NCI-H2171 (cell line): Measurements from ENCODE around the gene OR1F1.

Source experiments
- DNase-seq: peaks from one replicate; lab custom pipeline; 2025; lab: John Stamatoyannopoulos, UW

The OR1F1 gene

DNA sequence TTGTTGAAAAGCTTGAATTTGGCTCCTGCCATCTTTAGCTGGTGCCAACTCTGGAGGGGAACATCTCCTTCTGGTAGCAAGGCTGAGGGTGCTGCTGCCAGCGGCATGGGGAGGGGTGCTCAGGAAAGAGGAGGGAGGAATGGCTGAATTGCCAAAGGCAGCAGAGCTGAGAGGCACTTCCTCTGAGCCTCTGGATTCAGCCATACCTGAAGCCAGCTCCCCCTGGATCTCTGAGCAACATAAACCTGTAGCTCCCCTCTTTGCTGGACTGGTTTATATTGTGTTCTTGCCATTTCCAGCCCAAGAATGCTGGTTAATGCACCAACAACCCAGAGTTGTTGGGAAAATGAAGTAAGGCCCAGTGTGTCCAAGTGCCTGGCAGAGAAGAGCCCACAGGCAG lies 61.0 kb downstream of the OR1F1 start:
- no peak for DNase-seq

DNA sequence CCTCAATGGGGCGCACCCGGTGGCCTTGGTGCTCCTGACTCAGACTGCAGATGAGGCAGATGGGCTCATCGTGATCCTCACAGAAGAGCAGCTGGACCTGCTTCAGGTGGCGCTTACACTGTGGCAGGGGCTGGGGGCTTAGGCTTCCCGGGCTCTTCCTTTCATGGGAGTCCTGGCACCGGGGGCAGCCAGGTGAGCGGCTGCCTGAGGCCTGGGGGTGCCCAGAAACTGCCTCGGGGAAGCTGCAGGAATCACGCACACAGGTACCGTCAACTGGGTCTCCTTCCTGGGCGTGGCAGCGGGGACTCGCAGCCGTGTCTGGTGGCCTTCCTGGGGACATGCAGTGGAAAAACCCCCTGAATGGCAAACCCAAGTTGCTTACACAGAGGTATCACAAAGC lies 61.4 kb downstream of the OR1F1 start:
- DNase-seq: no peak

DNA sequence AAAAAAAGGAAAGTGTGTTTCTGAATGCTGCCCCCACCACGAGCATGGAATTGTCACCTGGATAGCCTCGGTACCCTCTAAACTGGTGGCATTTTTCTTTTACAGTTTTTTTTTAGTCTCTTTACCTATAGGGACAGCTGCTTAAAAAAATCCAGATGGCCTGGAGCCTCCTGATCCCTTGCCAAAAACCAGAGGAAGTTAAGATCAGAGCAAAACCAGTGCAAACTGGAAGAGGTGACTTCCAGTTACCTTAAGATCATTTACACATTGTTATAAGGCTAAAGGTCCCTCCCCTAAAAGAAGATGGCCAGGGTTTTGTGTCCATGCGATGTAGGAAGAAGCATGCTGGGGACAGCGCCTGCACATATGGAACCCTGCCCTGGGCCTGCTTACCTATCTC lies 65.0 kb downstream of the OR1F1 start:
- no peak for DNase-seq

DNA sequence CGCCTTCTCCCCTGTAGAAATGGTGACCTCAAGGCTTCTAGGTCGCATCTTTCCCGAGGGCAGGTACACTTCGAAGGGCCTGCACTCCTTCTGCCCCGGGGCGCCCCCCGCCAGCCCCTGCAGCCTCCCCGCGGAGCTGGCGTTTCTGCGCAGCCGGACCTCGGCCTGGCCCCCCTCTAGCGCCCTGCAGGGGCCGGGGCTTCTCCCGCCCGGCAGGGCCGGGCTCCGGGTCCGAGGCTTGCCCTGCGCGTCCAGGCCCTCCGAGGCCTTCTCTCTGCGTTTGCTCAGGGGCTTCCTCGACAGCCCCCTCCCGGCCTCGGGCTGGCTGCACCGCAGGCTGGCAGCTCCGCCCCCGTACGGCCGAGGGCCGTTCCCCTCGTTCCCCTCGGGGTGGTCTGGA lies 66.3 kb downstream of the OR1F1 start:
- no peak for DNase-seq
